Fibroblast of upper back skin (primary cell): Measurements from ENCODE around the gene FAM20C.

ENCODE experiments used
- DNase-seq: peaks from one replicate; pipeline ENCODE4 v3.0.0-alpha.2; 2013

FAM20C gene

GRCh38 chr7:191981-192649 is at the start of gene FAM20C:
TSS of gene FAM20C (plus strand) at chr7:192571. CDS start at chr7:193200, 629 bp downstream.
- DNase-seq = peak; percentile 80

- no peak for DNase-seq
Measured at GRCh38 chr7:143145-143751, 49.1 kb upstream of the FAM20C start.

- DNase-seq = no peak
Measured at GRCh38 chr7:143811-144453, 48.4 kb upstream of the FAM20C start.

- no peak for DNase-seq
Measured at GRCh38 chr7:144454-144826, 47.9 kb upstream of the FAM20C start.

GRCh38 chr7:145863-146262 is 46.5 kb upstream of the FAM20C start:
- no peak for DNase-seq

GRCh38 chr7:148543-148931 is 43.8 kb upstream of the FAM20C start:
- DNase-seq = no peak

- DNase-seq = peak; percentile 100
Measured at GRCh38 chr7:148932-149790, 43.2 kb upstream of the FAM20C start.

- no peak for DNase-seq
Measured at GRCh38 chr7:149791-150636, 42.4 kb upstream of the FAM20C start.

GRCh38 chr7:150811-151221 is 41.6 kb upstream of the FAM20C start:
- DNase-seq = no peak

- DNase-seq = no peak
Measured at GRCh38 chr7:151346-152050, 40.9 kb upstream of the FAM20C start.

- no peak for DNase-seq
Measured at GRCh38 chr7:152702-153391, 39.5 kb upstream of the FAM20C start.

GRCh38 chr7:153604-154003 is 38.8 kb upstream of the FAM20C start:
- no peak for DNase-seq

GRCh38 chr7:154096-154799 is 38.1 kb upstream of the FAM20C start:
- no peak for DNase-seq

- peak; percentile 28 for DNase-seq
Measured at GRCh38 chr7:155469-155900, 36.9 kb upstream of the FAM20C start.

- DNase-seq = no peak
Measured at GRCh38 chr7:156111-157007, 36.0 kb upstream of the FAM20C start.

GRCh38 chr7:157008-157310 is 35.4 kb upstream of the FAM20C start:
- no peak for DNase-seq

- DNase-seq = no peak
Measured at GRCh38 chr7:157771-158625, 34.4 kb upstream of the FAM20C start.

GRCh38 chr7:158771-159170 is 33.6 kb upstream of the FAM20C start:
- DNase-seq = no peak
